PC-9 (cell line): ENCODE data around the gene NBDY. TPM values are rescaled to one million over a fixed set of nuclear protein-coding genes. Genes with fewer than 3 reads are reported as not detected.

Experiments used
- BruUV-seq: library from RNA; stranded (reverse); fragments of 400-500 nt; replicated peaks from 2 replicates; lab custom pipeline; 2021; lab: Mats Ljungman, UMichigan
- CTCF ChIA-PET: fragments of 300-600 bp; sonication (Branson Sonifier 250); formaldehyde crosslinking; loops from one replicate; lab custom pipeline; 2022; ENCODE audit warnings: antibody characterized with exemption; lab: Charles Lee
- POLR2A ChIA-PET: fragments of 300-600 bp; sonication (Branson Sonifier 250); formaldehyde crosslinking; loops from one replicate; lab custom pipeline; 2022; ENCODE audit warnings: antibody characterized with exemption; ENCODE audit not compliant: unreplicated experiment; lab: Charles Lee
- DNase-seq, 2 experiments: peaks; one replicate each; pipeline versions ENCODE4 v3.0.0 to v3.0.0-alpha.2; 2015 to 2022; ENCODE audit warnings: mixed read lengths in 1 of 2
- H2AFZ ChIP-seq: fragments of 200-600 bp; sonication (generic); 2 replicates; pipeline ENCODE4 v1.8.1; 2017; ENCODE audit warnings: antibody characterized with exemption
- H3F3A ChIP-seq: fragments of 200-600 bp; sonication (generic); 2 replicates; pipeline ENCODE4 v1.8.1; 2017; ENCODE audit warnings: antibody characterized with exemption, mild to moderate bottlenecking, low read depth; ENCODE audit not compliant: insufficient read depth
- H3K27ac ChIP-seq: fragments of 200-600 bp; sonication (generic); 2 replicates; pipeline ENCODE4 v1.6.1; 2016; ENCODE audit warnings: mixed run types
- H3K27me3 ChIP-seq: fragments of 200-600 bp; sonication (generic); 2 replicates; pipeline ENCODE4 v1.6.1; 2016; ENCODE audit warnings: low read depth, mixed run types; ENCODE audit not compliant: insufficient read depth
- H3K36me3 ChIP-seq: fragments of 200-600 bp; sonication (generic); 2 replicates; pipeline ENCODE4 v1.6.1; 2016; ENCODE audit warnings: low read depth, mixed run types
- H3K4me1 ChIP-seq: fragments of 200-600 bp; sonication (generic); replicated peaks from 2 replicates; pipeline ENCODE4 v1.6.1; 2016; ENCODE audit warnings: mixed run types; ENCODE audit not compliant: insufficient read depth
- H3K4me2 ChIP-seq: fragments of 200-600 bp; sonication (generic); 2 replicates; pipeline ENCODE4 v1.6.1; 2017; ENCODE audit warnings: mixed run types
- H3K4me3 ChIP-seq: fragments of 200-600 bp; sonication (generic); 2 replicates; pipeline ENCODE4 v1.6.1; 2016; ENCODE audit warnings: mixed run types
- H3K79me2 ChIP-seq: fragments of 200-600 bp; sonication (generic); 2 replicates; pipeline ENCODE4 v1.6.1; 2017; ENCODE audit warnings: low read depth, mixed run types
- H3K9me2 ChIP-seq: fragments of 200-600 bp; sonication (generic); 2 replicates; pipeline ENCODE4 v1.8.1; 2017; ENCODE audit warnings: mild to moderate bottlenecking; ENCODE audit not compliant: insufficient read depth
- H3K9me3 ChIP-seq: fragments of 200-600 bp; sonication (generic); 2 replicates; pipeline ENCODE4 v1.8.1; 2016; ENCODE audit warnings: low read depth; ENCODE audit not compliant: insufficient read depth
- H4K20me1 ChIP-seq: fragments of 200-600 bp; sonication (generic); 2 replicates; pipeline ENCODE4 v1.8.1; 2017; ENCODE audit not compliant: insufficient read depth
- CTCF ChIP-seq: fragments of 200-600 bp; sonication (generic); conservative IDR thresholded peaks from 2 replicates; pipeline ENCODE4 v1.6.1; 2017; ENCODE audit warnings: mixed run types, antibody characterized with exemption, mild to moderate bottlenecking, moderate library complexity
- EZH2 ChIP-seq: fragments of 200-600 bp; sonication (generic); IDR thresholded peaks from 2 replicates; pipeline ENCODE4 v1.8.0; 2017; ENCODE audit warnings: antibody characterized with exemption, low read depth
- intact Hi-C: fragments of 100-400 bp; cut with micrococcal nuclease; formaldehyde crosslinking; loops from one replicate; pipeline ENCODE4 v1.10.0; 2022; ENCODE audit not compliant: unreplicated experiment
- total RNA-seq: library from RNA; stranded (reverse); gene quantifications from 2 replicates; pipeline ENCODE4 v1.2.3, GENCODE V29; 2021

NBDY gene
- total RNA-seq, 1 experiment from 2014 or later = 76.6 TPM

DNA sequence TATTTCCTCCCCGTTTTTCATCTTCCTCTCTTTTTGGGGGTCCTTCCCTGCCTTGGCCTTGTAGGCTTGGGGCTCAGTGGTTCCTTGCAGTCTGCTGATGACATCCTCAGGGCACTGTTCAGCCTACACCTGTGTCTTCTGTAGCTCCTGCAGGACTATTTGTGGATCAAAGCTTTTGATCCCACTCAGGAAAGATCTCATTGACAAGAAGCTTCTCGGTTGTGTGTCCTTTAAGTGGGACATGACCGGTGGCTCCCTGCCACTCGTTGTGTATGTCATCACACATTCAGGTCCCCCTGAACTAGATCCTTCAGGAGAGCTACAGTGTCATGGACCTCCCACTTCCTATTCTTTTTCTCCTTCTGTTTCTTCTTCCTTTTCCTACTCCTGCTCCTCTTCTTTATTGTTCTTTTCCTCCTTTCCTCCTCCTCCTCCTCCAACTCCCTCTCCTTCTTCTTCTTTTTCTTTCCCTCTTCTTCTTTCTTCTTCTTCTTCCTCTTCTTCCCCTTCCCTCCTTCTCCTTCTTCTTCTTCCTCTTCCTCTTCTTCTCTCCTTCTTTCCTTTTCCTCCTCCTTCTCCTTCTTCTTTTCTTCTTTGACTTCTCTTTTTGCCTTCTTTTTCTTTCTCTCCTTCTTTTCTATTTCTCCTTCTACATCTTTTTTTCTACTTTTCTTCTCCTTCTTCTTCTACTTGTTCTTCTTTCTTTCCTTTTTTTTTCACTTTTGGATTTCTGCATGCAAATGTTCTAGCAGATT lies 67.8 kb downstream of the NBDY start:
- DNase-seq = no peak
- H3K36me3 ChIP-seq = no peaks in the 10 kb centered on the region
- no peak overlapping the region for H3K4me2 ChIP-seq
- H3F3A ChIP-seq = no peaks in the 10 kb centered on the region
- intact Hi-C loops = no loop called here
- no peaks in the 10 kb centered on the region for H4K20me1 ChIP-seq
- no peak overlapping the region for H3K27ac ChIP-seq
- no peaks in the 10 kb centered on the region for H3K9me3 ChIP-seq
- no peaks in the 10 kb centered on the region for H3K27me3 ChIP-seq
- H3K79me2 ChIP-seq = no peaks in the 10 kb centered on the region
- H3K9me2 ChIP-seq = no peaks in the 10 kb centered on the region
- no TSS peak for BruUV-seq
- H3K4me3 ChIP-seq = no peak overlapping the region
- ChIA-PET CTCF (no interaction called here), POLR2A (no interaction called here)
- no peak for TF ChIP-seq EZH2
- no peak for TF ChIP-seq CTCF
- H2AFZ ChIP-seq = no peak overlapping the region
- H3K4me1 ChIP-seq = no peaks in the 10 kb centered on the region

- ChIA-PET CTCF (no interaction called here), POLR2A (no interaction called here)
- H3K4me1 ChIP-seq = no peaks in the 10 kb centered on the region
- no peak overlapping the region for H2AFZ ChIP-seq
- no peaks in the 10 kb centered on the region for H3K9me2 ChIP-seq
- no peaks in the 10 kb centered on the region for H3K27me3 ChIP-seq
- H4K20me1 ChIP-seq = no peaks in the 10 kb centered on the region
- intact Hi-C loops = no loop called here
- DNase-seq = no peak
- TF ChIP-seq EZH2 (no peak), CTCF (no peak)
- BruUV-seq = no TSS peak
- no peak overlapping the region for H3K4me2 ChIP-seq
- H3K4me3 ChIP-seq = no peak overlapping the region
- H3K9me3 ChIP-seq = no peaks in the 10 kb centered on the region
- H3F3A ChIP-seq = no peaks in the 10 kb centered on the region
- no peak overlapping the region for H3K27ac ChIP-seq
- no peaks in the 10 kb centered on the region for H3K36me3 ChIP-seq
- H3K79me2 ChIP-seq = no peaks in the 10 kb centered on the region
Measured at GRCh38 chrX:56797574-56798338, 68.7 kb downstream of the NBDY start.

DNA sequence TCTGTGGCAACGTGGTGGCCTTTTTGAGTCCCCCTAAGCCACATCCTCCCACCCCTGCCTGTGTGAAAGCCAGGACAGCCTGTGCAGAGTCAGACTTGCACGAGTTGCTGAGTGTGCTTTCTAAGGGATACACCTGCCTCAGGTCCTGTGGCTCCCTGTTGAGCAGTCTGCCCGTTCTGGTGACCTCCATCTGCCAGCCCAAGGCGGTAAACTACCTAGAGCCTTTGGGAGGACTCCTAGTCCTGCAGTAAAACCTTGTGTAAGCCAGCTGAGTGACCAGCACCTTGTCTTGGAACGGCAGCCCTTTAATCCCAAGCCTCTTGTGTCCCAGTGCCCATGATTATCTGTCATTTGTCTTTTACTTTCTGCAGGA lies 69.3 kb downstream of the NBDY start:
- no peaks in the 10 kb centered on the region for H3F3A ChIP-seq
- H3K9me2 ChIP-seq = no peaks in the 10 kb centered on the region
- ChIA-PET CTCF (no interaction called here), POLR2A (no interaction called here)
- H4K20me1 ChIP-seq = no peaks in the 10 kb centered on the region
- H3K27ac ChIP-seq = no peak overlapping the region
- H3K4me2 ChIP-seq = no peak overlapping the region
- H3K4me3 ChIP-seq = no peak overlapping the region
- no peaks in the 10 kb centered on the region for H3K36me3 ChIP-seq
- H3K9me3 ChIP-seq = no peaks in the 10 kb centered on the region
- no TSS peak for BruUV-seq
- no peaks in the 10 kb centered on the region for H3K79me2 ChIP-seq
- H3K27me3 ChIP-seq = no peaks in the 10 kb centered on the region
- DNase-seq = no peak
- H3K4me1 ChIP-seq = no peaks in the 10 kb centered on the region
- intact Hi-C loops = no loop called here
- H2AFZ ChIP-seq = no peak overlapping the region
- TF ChIP-seq EZH2 = no peak
- no peak for TF ChIP-seq CTCF
